22Rv1 (cell line): Measurements from ENCODE around the gene TRIM31.
"Not testable (repeated sequence)": the region's sequence is repeated elsewhere in the genome, so short reads cannot be mapped to it uniquely, and the experiment has no call there.

ENCODE experiments used
- H3K27ac ChIP-seq: fragments of 450-650 bp; 2 replicates; pipeline ENCODE4 v1.5.1; 2017
- ZFX ChIP-seq: fragments of 450-650 bp; IDR thresholded peaks from 2 replicates; pipeline ENCODE4 v1.6.1; 2017; ENCODE audit warnings: antibody characterized with exemption, borderline replicate concordance
- TF ChIP-seq, protein P1 (sequence below): fragments of 450-650 bp; IDR thresholded peaks from 2 replicates; pipeline ENCODE4 v1.5.1; 2017; ENCODE audit warnings: mild to moderate bottlenecking

Gene TRIM31

GRCh38 chr6:30147096-30147495 lies 34.2 kb upstream of the TRIM31 start:
- H3K27ac ChIP-seq = no peak overlapping the region
- TF ChIP-seq ZFX = no peak
- TF ChIP-seq, protein P1, sequence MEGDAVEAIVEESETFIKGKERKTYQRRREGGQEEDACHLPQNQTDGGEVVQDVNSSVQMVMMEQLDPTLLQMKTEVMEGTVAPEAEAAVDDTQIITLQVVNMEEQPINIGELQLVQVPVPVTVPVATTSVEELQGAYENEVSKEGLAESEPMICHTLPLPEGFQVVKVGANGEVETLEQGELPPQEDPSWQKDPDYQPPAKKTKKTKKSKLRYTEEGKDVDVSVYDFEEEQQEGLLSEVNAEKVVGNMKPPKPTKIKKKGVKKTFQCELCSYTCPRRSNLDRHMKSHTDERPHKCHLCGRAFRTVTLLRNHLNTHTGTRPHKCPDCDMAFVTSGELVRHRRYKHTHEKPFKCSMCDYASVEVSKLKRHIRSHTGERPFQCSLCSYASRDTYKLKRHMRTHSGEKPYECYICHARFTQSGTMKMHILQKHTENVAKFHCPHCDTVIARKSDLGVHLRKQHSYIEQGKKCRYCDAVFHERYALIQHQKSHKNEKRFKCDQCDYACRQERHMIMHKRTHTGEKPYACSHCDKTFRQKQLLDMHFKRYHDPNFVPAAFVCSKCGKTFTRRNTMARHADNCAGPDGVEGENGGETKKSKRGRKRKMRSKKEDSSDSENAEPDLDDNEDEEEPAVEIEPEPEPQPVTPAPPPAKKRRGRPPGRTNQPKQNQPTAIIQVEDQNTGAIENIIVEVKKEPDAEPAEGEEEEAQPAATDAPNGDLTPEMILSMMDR = no peak

DNA sequence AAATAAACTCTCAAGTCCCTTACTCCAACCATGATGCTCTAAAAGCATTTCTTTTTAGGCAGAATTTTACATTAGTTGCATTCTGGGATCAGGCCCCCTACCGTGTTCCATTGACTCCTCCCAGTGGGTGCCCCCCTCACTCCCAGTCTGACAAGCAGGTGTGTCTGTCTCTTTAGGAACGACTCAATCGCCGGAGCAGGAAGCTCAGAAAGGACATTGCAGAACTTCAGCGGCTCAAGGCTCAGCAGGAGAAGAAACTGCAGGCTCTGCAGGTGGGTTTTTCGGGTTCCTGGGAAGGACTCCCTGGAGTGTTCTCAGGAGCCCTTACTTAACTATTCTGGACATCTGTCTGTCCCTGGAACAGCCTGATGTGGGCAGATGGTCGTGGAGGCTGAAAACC lies 32.9 kb upstream of the TRIM31 start:
- H3K27ac ChIP-seq = no peak overlapping the region
- TF ChIP-seq, protein P1 = no peak
- TF ChIP-seq ZFX = no peak

GRCh38 chr6:30144811-30145210 lies 31.9 kb upstream of the TRIM31 start:
- TF ChIP-seq, protein P1 = no peak
- TF ChIP-seq ZFX = no peak
- no peak overlapping the region for H3K27ac ChIP-seq

DNA sequence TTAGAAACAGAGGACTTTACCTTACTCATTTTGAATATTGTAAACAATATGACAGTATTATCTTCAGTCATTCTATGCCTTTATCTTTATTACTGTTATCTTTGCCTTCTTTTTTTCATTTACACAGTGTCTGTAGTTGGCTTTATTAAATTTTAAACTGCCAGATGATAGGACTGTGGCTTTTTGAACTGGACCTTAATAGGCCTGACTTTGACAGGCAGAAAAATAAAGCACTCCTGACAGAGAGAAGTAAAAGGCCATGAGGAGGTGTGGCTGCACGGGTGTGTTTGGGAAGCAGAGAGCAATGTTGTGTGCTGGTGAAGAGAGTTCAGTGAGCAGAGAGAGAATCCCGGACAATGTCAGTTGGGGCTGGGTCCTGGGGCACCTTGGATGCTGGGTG lies 30.9 kb upstream of the TRIM31 start:
- no peak for TF ChIP-seq ZFX
- TF ChIP-seq, protein P1 = no peak
- no peak overlapping the region for H3K27ac ChIP-seq

DNA sequence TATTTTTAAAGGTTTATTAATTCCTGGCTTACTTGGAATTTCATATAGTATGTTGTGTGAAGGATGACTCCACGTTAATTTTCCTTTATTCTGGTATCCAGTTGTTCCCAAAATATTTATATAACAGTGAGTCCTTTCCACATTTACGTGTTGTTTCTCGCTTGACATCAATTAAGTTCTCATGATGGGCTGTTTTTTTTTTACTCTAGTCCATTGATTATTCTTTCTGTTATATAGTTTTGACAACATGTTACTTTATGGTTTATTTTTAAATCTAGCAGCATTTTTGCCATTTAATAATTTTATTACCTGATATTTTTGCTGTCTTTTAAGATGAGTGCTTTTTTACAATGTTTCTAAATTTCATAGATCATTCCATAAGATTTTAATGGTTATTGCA lies 29.8 kb upstream of the TRIM31 start:
- H3K27ac ChIP-seq = no peak overlapping the region
- no peak for TF ChIP-seq ZFX
- TF ChIP-seq, protein P1 = no peak

DNA sequence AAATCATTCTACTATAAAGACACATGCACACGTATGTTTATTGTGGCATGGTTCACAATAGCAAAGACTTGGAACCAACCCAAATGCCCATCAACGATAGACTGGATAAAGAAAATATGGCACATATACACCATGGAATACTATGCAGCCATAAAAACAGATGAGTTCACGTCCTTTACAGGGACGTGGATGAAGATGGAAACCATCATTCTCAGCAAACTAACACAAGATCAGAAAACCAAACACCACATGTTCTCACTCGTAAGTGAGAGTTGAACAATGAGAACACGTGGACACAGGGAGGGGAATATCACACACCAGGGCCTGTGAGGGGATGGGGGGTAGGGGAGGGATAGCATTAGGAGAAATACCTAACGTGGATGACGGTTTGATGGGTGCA lies 27.4 kb upstream of the TRIM31 start:
- not testable (repeated sequence) for H3K27ac ChIP-seq

GRCh38 chr6:30136570-30137286 lies 23.8 kb upstream of the TRIM31 start:
- H3K27ac ChIP-seq = no peak overlapping the region
- no peak for TF ChIP-seq ZFX
- TF ChIP-seq, protein P1 = no peak

GRCh38 chr6:30135757-30136156 lies 22.9 kb upstream of the TRIM31 start, which contains the start of gene TRIM40:
TSS of gene TRIM40 (plus strand) at chr6:30136140. CDS start at chr6:30137037, 897 bp downstream.
- TF ChIP-seq, protein P1 = no peak
- TF ChIP-seq ZFX = no peak
- no peak within 1 kb of the TSS for H3K27ac ChIP-seq
